ENCODE results near the gene FAM234A.

The FAM234A gene

DNA sequence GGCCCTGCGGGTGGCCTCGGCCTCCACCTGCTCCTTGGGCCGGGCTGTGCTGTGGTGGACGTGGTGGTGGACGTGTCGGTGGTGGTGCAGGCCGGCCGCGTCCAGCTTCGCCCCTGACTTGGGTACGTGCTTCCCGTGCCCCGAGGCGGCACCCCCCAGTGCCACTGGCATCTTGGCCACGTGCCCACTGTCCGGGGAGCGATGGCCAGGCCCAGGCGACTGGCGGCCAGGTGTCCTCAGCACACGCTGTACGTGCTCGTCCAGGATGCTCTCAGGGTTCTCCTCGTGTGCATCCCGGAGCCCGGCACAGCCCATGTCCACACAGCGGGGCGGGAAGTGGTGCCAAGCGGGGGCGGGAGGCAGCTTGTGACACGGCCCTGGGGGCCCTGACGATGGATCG is 63.2 kb downstream of the FAM234A start:
- no peak for DNase-seq (ENCODE audit: low read depth in 2 of 2)

DNA sequence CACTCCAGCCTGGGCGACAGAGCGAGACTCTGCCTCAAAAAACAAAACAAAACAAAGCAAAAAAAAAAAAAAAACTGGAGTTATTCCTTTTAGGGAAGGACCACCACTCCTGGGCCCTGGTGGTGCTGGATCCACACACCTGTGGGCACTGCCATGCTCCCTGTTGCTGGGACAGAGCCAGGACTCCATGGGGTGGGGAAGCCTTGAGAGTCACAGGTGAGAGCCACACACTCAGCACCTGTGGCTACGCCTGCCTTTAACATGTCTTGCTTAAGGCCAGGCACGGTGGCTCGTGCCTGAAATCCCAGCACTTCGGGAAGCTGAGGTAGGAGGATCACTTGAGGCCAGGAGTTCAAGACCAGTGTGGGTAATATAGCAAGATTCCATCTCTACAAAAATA is 66.6 kb downstream of the FAM234A start:
- no peak for DNase-seq (ENCODE audit: low read depth in 2 of 2)

DNA sequence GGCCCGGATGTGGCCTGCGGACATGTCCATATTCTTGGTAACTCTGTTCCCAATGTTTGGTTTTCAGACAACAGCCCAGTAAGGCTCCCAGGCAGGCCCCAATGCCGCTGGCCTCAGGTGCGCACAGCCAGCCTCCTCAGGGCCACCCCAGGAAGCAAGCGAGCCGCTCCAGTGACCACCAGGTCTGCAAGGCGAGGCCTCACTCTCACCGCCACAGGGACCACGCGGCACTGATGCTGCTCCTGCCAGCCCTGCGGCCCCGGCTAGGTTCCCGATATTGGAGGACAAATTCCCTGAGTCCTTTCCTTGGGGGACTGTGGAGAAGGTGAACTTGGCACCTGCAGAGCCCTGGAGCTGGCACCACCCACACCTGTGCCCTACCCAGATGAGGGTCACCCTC is 67.3 kb downstream of the FAM234A start:
- DNase-seq (ENCODE audit: low read depth in 2 of 2) = no peak

DNA sequence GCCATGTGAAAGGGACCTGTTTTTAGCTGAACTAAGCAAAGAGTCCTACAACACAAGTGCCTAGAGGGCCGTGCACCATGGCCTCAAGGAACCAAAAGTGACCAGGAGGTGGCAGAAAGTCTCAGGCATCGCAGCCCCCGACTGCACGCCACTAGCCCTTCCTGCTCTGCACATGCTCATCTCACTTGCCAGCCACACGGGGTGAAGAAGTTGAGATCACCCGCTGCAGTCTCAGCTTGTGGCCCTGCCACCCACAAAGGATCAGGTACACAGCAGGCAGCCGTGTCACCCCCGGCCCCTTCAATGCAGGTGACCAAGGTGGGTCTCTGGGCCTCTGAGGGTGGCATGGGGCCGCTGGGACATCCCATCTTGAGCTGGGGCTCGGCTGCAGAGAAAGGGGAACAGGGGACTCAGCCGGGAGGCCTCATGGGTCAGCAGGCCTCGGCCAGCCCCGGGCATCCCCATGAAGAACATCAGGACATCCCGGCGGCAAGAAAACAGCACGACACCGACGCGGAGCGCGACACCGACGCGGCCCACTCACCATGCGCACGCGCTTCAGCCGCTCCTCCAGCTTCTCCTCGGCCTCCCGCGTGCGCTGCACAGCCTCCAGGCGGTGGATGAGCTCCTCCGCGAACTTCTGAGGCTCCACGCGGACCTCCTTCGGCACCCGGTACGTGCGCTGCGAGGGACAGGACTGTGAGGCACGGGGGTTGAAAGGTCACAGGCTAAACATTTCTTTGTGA is 69.3 kb downstream of the FAM234A start:
- no peak for DNase-seq (ENCODE audit: low read depth in 2 of 2)

DNA sequence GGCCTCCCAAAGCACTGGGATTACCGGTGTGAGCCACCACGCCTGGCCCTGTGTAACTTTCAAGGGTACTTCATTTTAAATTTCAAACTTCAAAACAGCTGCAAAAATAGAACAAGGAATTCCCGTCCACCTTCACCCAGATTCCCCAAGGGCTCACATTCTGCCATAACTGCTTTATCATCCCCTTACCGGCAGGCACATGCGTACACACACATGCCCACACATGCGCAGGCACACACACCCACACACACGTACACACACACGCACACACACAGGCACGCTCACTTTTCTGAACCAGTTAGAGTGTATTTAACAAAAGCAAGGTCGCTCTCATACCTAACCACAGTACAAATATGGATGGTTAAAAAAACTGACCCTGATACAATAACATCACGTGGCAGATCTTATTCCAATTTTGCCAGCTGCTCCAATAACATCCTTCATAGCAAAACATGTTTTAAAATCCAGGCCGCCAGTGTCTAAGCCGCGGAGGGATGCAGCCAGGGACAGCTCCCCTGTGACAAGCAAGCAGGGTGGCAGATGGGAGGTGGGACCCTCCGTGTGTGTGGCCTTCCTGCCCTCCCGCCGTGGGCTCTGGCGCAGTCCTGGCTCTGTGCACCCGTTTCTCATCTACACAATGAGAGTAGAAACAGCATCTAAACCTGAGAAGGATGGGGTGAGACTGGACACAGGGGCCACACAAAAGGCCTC is 71.5 kb downstream of the FAM234A start:
- DNase-seq (ENCODE audit: low read depth in 2 of 2) = no peak

DNA sequence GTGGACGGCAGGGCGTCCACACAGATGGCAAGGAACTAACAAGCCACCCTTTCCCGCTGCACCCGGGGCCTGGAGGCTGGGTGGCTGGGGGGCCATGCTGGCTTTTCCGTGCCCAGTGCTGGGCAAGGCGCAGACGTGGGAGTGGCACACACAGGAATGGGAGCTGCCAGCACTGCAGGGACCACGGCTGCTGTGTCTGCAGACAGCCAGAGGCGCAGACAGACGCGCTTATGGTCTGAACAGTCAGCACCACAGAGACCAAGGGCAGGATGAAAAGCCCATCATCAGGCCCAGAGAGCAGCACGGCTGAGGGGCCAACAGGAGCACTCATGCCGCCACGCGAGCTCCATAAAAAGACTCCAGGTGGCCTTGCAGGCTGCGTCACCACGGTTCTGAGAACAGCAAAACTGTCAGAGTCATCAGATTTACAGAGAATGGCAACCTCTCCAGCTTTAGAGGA is 72.3 kb downstream of the FAM234A start:
- DNase-seq (ENCODE audit: low read depth in 2 of 2) = no peak

DNA sequence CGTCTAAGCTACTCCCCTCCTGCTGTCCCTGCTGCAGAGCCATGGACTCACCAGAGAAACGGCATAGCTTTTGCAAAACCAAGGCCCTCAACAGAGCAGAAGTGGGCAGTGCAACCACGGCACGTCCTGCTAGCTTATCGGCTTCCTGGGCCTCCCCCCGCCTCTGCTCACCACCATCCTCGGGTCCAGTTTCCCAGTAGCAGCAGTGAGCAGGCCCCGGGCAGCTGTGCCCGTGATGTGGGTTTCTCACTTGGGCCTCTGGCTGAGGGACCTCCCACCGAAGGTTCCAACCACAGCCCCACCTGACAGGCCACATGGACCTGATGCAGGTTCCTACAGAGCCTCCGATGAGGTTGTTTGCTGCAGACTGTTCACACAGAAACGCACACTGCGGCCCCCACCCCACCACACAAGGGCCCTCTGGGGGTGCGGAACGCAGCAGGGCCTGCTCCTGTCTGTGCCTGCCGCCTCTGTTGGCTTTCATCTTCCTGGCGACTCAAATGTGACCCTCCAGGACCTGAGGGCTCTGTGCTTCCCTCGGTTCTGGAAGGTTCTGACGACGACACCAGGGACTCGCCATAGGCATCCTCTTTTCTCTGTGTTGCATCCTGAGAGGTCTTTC is 73.2 kb downstream of the FAM234A start:
- no peak for DNase-seq (ENCODE audit: low read depth in 2 of 2)

DNA sequence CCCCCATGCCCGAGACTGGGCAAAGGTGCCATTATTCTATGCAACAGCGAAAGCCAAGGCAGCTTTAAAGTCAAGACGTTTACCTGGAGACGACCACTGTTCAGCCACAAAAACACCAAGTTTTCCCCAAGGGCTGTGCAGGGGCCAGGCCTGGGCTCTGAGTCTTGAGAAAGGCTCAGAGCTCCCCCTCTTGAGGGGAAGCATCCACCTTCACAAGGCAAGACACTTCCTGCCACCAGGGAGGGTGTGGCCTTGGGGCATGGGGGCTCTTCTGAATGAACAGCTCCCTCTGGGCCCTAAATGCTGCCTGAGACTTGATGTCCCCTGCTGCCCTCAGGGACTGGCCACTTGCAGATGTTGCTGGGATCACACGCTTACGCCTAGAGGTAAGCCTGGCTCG is 74.9 kb downstream of the FAM234A start:
- no peak for DNase-seq (ENCODE audit: low read depth in 2 of 2)

DNA sequence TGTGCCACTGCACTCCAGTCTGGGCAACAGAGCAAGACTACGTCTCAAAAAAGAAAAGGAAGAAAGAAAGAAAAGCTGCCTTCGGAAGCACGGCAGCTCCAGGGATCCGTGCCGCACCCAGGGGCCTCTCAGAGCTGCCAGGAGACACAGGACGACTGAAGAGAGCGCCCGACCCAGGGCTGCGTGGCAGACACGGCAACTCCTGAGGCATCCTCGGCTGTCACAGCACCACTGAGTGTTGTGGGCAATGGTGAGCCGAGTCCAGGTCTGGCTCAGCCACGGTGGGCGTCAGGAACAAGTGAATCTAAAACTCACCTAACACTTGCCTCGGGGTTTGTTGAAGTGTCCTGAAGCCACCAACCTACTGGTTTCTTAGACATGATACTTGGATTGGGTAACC is 77.1 kb downstream of the FAM234A start:
- no peak for DNase-seq (ENCODE audit: low read depth in 2 of 2)

DNA sequence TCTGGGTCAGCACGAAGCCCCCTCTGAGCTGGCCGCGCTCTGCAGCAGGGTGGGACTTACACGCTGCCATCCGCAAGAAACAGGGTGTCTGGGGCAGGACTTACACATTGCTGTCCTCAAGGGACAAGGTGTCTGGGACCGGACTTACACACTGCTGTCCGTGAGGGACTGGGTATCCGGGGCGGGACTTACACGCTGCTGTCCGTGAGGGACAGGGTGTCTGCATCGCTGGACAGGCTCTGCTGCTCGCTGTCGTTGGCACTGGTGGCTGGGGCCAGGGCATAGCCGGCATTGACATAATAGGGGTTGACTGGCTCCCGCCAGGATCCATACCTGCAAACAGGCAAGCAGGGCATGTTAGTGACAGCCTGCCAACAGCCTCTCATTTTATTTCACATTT is 79.7 kb downstream of the FAM234A start:
- no peak for DNase-seq (ENCODE audit: low read depth in 2 of 2)

DNA sequence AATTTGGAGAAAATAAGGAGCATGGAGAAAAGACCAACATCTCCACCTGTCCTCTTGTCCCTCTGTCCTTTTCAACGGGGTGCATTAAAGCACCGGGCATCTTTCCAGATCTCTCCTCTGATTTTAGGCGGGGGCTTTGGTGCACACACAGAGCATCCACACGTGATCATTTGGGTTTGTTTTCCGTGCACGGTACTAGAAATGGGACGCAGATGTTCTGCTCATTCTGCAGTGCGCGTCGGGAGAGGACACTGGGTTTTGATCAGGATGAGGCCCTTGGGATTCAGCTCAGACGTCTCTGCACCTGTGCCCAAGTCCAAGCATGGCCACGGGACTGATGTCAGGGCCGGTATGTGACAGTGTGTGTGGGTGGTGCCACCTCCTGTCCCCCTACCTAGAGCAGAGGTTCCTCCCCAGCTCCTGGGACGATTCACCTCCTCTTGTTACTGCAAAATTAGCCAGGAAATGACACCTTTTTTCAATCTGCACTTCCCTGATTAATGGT is 80.2 kb downstream of the FAM234A start:
- DNase-seq (ENCODE audit: low read depth in 2 of 2) = no peak

All from stimulated activated CD8-positive, alpha-beta memory T cell treated with anti-CD3 and anti-CD28 coated beads, Interleukin-15, amount 100 ng/mL, for 48 hours (primary cell).